PFSK-1 (cell line): Measurements from ENCODE around the gene ITPR3.

ENCODE experiments used
- FOXP2 ChIP-seq: optimal IDR thresholded peaks from 2 replicates; pipeline ENCODE3; 2011; ENCODE audit warnings: borderline replicate concordance, control low read depth, inconsistent platforms; ENCODE audit not compliant: insufficient read depth; ENCODE audit errors: extremely low read length, extremely low read depth
- POLR2AphosphoS5 ChIP-seq: IDR thresholded peaks from 2 replicates; pipeline ENCODE4 v1.6.1; 2012; ENCODE audit warnings: low read depth, mild to moderate bottlenecking, control low read depth, low read length, moderate library complexity
- SIN3A ChIP-seq: IDR thresholded peaks from 2 replicates; pipeline ENCODE4 v1.6.1; 2012; ENCODE audit warnings: mild to moderate bottlenecking, low read length, moderate library complexity, borderline replicate concordance; ENCODE audit not compliant: insufficient read depth
- TAF1 ChIP-seq: IDR thresholded peaks from 2 replicates; pipeline ENCODE4 v1.6.1; 2012; ENCODE audit warnings: low read length, control low read depth, borderline replicate concordance; ENCODE audit not compliant: insufficient read depth
- TF ChIP-seq, protein P1 (sequence below), 2 experiments: IDR thresholded peaks; 2 replicates each; pipeline versions ENCODE4 v1.6.1 to v1.8.0; 2011 to 2012; ENCODE audit warnings: low read depth in 2 of 2, low read length in 2 of 2, control low read depth in 1 of 2, inconsistent platforms in 1 of 2, mild to moderate bottlenecking in 1 of 2, moderate library complexity in 1 of 2; ENCODE audit not compliant: insufficient read depth in 1 of 2

Gene ITPR3

DNA sequence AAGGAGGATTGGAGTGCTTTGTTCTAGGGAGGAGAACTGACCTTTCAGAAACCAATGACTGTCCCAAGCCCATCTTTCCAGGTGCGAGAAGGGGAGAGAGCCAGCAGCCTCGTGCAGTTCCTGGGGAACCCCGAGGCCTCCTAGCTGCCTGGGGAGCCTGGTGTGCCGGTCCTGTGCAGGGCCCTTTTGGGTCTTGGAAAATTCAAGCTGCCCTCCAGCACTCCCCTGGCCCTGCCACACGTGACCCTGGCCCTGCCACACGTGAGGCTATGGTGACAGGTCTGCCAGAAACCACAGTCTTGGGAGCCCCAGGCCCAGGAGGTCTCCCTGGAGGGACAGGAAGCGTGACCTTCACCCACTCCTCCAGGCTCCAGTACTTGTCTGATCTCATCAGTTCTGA, 109.9 kb downstream of the ITPR3 start:
- TF ChIP-seq TAF1 (no peak), SIN3A (no peak), FOXP2 (no peak), POLR2AphosphoS5 (no peak)
- TF ChIP-seq, protein P1, sequence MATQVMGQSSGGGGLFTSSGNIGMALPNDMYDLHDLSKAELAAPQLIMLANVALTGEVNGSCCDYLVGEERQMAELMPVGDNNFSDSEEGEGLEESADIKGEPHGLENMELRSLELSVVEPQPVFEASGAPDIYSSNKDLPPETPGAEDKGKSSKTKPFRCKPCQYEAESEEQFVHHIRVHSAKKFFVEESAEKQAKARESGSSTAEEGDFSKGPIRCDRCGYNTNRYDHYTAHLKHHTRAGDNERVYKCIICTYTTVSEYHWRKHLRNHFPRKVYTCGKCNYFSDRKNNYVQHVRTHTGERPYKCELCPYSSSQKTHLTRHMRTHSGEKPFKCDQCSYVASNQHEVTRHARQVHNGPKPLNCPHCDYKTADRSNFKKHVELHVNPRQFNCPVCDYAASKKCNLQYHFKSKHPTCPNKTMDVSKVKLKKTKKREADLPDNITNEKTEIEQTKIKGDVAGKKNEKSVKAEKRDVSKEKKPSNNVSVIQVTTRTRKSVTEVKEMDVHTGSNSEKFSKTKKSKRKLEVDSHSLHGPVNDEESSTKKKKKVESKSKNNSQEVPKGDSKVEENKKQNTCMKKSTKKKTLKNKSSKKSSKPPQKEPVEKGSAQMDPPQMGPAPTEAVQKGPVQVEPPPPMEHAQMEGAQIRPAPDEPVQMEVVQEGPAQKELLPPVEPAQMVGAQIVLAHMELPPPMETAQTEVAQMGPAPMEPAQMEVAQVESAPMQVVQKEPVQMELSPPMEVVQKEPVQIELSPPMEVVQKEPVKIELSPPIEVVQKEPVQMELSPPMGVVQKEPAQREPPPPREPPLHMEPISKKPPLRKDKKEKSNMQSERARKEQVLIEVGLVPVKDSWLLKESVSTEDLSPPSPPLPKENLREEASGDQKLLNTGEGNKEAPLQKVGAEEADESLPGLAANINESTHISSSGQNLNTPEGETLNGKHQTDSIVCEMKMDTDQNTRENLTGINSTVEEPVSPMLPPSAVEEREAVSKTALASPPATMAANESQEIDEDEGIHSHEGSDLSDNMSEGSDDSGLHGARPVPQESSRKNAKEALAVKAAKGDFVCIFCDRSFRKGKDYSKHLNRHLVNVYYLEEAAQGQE (IDR thresholded peaks at IDR 0.05; ENCODE audit: insufficient read depth in 1 of 2, low read depth in 2 of 2, low read length in 2 of 2): no peak

- TF ChIP-seq, protein P1 (IDR thresholded peaks at IDR 0.05; ENCODE audit: insufficient read depth in 1 of 2, low read depth in 2 of 2, low read length in 2 of 2): no peak
- TF ChIP-seq POLR2AphosphoS5 (no peak), TAF1 (no peak), FOXP2 (no peak), SIN3A (no peak)
These were observed 110.7 kb downstream of the ITPR3 start for GRCh38 chr6:33731751-33732282.

DNA sequence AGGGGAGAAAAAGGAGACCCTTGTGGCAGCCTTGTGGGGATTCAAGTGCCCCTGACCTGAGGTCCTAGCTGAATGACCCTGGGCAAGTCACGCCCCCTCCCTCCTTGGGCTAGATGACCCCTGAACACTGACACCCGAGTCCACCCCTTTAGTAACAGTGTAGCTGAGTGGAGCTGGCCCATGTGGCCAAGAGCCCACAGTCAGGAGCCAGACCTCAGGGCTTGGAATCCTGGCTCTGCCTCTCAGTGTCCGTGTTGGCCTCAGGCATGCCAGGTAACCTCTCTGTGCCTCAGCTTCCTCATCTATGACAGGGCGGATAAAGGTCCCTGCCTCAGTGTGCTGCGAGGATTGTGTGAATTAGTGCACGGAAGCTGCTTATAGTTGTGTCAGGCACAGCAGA, 111.3 kb downstream of the ITPR3 start:
- TF ChIP-seq, protein P1 (IDR thresholded peaks at IDR 0.05; ENCODE audit: insufficient read depth in 1 of 2, low read depth in 2 of 2, low read length in 2 of 2): no peak
- TF ChIP-seq FOXP2 (no peak), TAF1 (no peak), SIN3A (no peak), POLR2AphosphoS5 (no peak)

- TF ChIP-seq FOXP2 (no peak), TAF1 (no peak), SIN3A (no peak), POLR2AphosphoS5 (no peak)
- TF ChIP-seq, protein P1 (IDR thresholded peaks at IDR 0.05; ENCODE audit: insufficient read depth in 1 of 2, low read depth in 2 of 2, low read length in 2 of 2): no peak
These were observed 111.9 kb downstream of the ITPR3 start for GRCh38 chr6:33732817-33733708.
